ENCODE data around the gene NCAPG2. TPM values are rescaled to one million over a fixed set of nuclear protein-coding genes. Genes with fewer than 3 reads are reported as not detected.

Gene NCAPG2
- total RNA-seq, 1 donor from 2014 or later, result 3.2 TPM

DNA sequence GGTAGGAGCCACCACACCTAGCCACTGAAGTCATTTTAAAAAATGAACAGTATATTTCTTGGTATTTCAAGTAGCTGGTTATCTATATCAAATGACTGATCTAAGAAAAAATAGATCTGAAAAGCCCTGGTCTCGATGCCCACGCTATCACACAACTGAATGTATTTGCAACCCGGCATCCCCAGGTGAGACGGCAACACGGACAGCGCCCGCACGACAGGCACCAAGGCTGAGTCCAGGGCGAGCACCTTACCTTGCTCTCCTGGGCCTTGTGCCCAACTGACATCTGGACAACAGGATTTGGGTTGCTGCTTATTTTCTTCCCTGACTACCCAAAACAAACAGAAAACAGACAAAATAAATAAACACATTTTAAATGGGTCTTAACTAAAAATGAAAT is 44.8 kb upstream of the NCAPG2 start:
- Histone ChIP-seq H3K4me3 (ENCODE audit: low read depth, low read length) (no peak overlapping the region), H3K36me3 (ENCODE audit: control insufficient read depth, insufficient read depth, low read length) (peaks cover 10% of the 10 kb centered on the region), H3K27me3 (ENCODE audit: control insufficient read depth, insufficient read depth, low read length) (no peaks in the 10 kb centered on the region)
- FAIRE-seq, result no peak
- TF ChIP-seq, protein P1, sequence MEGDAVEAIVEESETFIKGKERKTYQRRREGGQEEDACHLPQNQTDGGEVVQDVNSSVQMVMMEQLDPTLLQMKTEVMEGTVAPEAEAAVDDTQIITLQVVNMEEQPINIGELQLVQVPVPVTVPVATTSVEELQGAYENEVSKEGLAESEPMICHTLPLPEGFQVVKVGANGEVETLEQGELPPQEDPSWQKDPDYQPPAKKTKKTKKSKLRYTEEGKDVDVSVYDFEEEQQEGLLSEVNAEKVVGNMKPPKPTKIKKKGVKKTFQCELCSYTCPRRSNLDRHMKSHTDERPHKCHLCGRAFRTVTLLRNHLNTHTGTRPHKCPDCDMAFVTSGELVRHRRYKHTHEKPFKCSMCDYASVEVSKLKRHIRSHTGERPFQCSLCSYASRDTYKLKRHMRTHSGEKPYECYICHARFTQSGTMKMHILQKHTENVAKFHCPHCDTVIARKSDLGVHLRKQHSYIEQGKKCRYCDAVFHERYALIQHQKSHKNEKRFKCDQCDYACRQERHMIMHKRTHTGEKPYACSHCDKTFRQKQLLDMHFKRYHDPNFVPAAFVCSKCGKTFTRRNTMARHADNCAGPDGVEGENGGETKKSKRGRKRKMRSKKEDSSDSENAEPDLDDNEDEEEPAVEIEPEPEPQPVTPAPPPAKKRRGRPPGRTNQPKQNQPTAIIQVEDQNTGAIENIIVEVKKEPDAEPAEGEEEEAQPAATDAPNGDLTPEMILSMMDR (IDR thresholded peaks at IDR 0.05; ENCODE audit: insufficient read depth, low read length, severe bottlenecking), result no peak
- no peak for DNase-seq (ENCODE audit: low read depth)

DNA sequence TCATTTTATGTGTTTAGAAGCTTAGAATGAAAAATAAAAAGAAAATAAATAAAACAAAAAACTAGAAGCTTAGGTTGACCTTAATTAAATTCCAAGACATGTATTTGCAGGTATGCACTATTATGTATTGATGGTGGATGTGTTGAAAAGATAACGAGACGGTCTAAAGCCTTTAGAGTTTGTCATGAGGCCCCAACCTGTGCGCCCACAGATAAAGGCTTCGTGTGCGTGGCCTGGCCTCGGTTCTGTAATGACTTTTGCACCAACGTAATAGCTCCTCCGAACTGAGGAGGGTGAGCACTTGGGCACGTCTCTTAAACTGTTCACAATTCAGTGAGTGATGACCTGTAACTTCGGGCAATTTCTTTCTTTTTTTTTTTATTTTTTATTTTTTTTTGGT is 43.7 kb upstream of the NCAPG2 start:
- no peak for DNase-seq (ENCODE audit: low read depth)
- Histone ChIP-seq H3K36me3 (ENCODE audit: control insufficient read depth, insufficient read depth, low read length) (peaks cover 11% of the 10 kb centered on the region), H3K27me3 (ENCODE audit: control insufficient read depth, insufficient read depth, low read length) (no peaks in the 10 kb centered on the region), H3K4me3 (ENCODE audit: low read depth, low read length) (no peak overlapping the region)
- FAIRE-seq, result no peak
- TF ChIP-seq, protein P1 (IDR thresholded peaks at IDR 0.05; ENCODE audit: insufficient read depth, low read length, severe bottlenecking), result no peak

DNA sequence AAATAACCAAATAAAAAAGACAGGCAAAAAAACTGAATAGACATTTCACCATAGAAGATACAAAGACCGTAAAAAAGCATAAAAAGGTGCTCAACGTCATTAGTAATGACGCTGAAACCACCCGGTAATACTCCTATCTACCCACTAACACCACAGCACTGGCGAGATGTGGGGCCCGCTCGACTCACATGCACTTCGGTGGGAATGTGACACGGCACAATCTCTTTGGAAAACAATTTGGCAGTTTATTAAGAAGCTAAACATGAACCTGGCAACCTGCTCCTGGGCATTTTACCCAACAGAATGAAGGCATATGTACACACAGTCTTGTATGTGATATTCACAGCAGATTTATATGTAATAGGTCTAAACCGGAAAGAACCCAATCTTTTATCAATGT is 42.8 kb upstream of the NCAPG2 start:
- Histone ChIP-seq H3K4me3 (ENCODE audit: low read depth, low read length) (no peak overlapping the region), H3K36me3 (ENCODE audit: control insufficient read depth, insufficient read depth, low read length) (peaks cover 11% of the 10 kb centered on the region), H3K27me3 (ENCODE audit: control insufficient read depth, insufficient read depth, low read length) (no peaks in the 10 kb centered on the region)
- DNase-seq (ENCODE audit: low read depth), result no peak
- TF ChIP-seq, protein P1 (IDR thresholded peaks at IDR 0.05; ENCODE audit: insufficient read depth, low read length, severe bottlenecking), result no peak
- no peak for FAIRE-seq

DNA sequence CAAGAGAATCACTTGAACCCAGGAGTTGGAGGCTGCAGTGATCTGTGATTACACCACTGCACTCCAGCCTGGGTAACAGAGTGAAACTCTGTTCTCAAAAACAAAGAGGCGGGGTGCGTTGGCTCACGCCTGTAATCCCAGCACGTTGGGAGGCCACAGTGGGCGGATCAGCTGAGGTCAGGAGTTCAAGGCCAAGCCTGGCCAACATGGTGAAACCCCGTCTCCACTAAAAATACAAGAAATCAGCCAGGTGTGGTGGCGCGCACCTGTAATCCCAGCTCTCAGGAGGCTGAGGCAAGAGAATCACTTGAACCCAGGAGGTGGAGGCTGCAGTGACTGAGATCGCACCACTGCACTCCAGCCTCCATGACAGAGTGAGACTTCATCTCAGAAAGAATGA is 42.4 kb upstream of the NCAPG2 start:
- no peak for FAIRE-seq
- peaks cover 12% of the 10 kb centered on the region for H3K36me3 ChIP-seq (ENCODE audit: control insufficient read depth, insufficient read depth, low read length)
- DNase-seq (ENCODE audit: low read depth), result no peak
- H3K27me3 ChIP-seq (ENCODE audit: control insufficient read depth, insufficient read depth, low read length), result no peaks in the 10 kb centered on the region
- H3K4me3 ChIP-seq (ENCODE audit: low read depth, low read length), result no peak overlapping the region
- TF ChIP-seq, protein P1 (IDR thresholded peaks at IDR 0.05; ENCODE audit: insufficient read depth, low read length, severe bottlenecking), result no peak

DNA sequence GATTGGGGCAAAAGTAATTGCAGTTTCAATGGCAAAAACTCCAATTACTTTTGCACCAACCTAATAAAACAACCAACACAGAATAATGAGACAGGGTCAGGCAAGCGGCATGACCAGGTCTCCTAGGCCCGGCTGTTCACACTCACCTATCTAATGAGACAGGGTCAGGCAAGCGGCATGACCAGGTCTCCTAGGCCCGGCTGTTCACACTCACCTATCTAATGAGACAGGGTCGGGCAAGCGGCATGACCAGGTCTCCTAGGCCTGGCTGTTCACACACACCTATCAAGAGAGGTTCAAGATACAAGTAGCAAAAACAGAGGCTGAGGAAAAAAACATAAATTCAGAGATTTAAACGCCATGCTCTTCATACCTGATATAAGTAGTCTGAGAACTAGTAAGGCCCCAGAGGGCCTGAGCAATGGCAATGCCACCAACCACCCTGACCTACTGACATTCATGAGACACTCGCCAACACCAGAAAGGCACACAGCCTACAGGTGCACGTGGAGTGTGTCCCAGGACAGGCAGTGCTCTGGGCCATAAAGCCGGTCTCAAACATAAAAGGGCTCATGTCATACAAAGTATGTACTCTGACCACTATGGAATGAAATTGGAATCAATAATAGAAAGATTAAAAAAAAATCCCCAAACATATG is 40.6 kb upstream of the NCAPG2 start:
- Histone ChIP-seq H3K27me3 (ENCODE audit: control insufficient read depth, insufficient read depth, low read length) (no peaks in the 10 kb centered on the region), H3K36me3 (ENCODE audit: control insufficient read depth, insufficient read depth, low read length) (peaks cover 18% of the 10 kb centered on the region), H3K4me3 (ENCODE audit: low read depth, low read length) (no peak overlapping the region)
- FAIRE-seq (no peak), DNase-seq (ENCODE audit: low read depth) (no peak)
- TF ChIP-seq, protein P1 (IDR thresholded peaks at IDR 0.05; ENCODE audit: insufficient read depth, low read length, severe bottlenecking), result no peak

DNA sequence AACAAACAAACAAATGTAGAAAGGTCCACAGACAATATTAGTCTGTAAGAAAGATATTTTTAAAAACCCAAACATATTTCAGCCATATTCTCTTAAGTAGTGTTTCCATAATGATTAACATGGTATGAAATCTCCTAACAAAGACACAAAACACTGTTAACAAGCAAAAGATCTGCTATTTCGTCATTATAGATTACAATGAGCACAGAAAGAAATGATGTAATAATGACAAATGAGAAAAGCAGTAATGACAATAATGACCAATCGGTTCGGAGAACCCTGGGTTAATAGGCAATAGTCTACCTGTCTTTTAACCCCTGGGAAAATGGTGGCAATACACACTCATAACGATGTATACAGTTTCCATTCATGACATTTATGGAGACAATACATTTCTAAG is 39.5 kb upstream of the NCAPG2 start:
- H3K27me3 ChIP-seq (ENCODE audit: control insufficient read depth, insufficient read depth, low read length), result no peaks in the 10 kb centered on the region
- H3K36me3 ChIP-seq (ENCODE audit: control insufficient read depth, insufficient read depth, low read length), result peaks cover 16% of the 10 kb centered on the region
- TF ChIP-seq, protein P1 (IDR thresholded peaks at IDR 0.05; ENCODE audit: insufficient read depth, low read length, severe bottlenecking), result no peak
- no peak for FAIRE-seq
- DNase-seq (ENCODE audit: low read depth), result no peak
- H3K4me3 ChIP-seq (ENCODE audit: low read depth, low read length), result no peak overlapping the region

All from bronchial epithelial cell (primary cell).